HG03060 (cell line): ENCODE results near the gene TTC33.
A peak's percentile ranks its signal among the peaks of the same experiment; 100 is the strongest.
"Not testable (repeated sequence)": the region's sequence is repeated elsewhere in the genome, so short reads cannot be mapped to it uniquely, and the experiment has no call there.

Source experiments
- ATAC-seq: cut with Tn5 transposase; IDR thresholded peaks from one replicate; pipeline ENCODE4 v1.9.1; 2021; ENCODE audit warnings: low read depth, moderate number of reproducible peaks; ENCODE audit not compliant: unreplicated experiment

The TTC33 gene

DNA sequence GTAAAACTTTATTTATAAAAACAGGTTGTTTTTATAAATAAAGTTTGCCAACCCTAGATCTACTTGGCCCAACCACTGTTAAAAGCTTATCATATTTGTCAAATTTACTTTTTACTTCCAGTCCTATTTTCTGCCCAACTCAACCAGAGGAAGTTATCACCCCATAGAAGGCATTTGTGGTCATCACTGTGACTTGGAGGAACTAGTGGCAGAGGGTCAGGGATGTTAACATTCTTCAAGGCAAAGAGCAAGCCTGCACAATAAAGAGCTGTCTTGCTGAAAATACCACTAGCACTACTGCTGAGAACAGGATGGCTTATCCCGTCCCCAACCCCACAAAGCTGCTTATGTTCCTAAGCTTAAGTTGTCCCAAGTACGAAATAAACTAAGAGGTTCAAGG is 22.3 kb downstream of the TTC33 start:
- ATAC-seq = no peak

DNA sequence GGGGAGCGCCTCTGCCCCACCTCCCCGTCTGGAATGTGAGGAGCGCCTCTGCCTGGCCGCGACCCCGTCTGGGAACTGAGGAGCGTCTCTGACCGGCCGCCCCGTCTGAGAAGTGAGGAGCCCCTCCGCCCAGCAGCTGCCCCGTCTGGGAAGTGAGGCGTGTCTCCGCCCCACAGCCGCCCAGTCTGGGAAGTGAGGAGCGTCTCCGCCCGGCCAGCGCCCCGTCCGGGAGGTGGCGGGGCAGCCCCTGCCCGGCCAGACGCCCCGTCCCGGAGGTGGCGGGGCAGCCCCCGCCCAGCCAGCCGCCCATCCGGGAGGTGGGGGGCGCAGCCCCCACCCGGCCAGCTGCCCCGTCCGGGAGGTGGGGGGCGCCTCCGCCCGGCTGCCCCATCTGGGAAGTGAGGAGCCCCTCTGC is 33.3 kb downstream of the TTC33 start:
- not testable (repeated sequence) for ATAC-seq

DNA sequence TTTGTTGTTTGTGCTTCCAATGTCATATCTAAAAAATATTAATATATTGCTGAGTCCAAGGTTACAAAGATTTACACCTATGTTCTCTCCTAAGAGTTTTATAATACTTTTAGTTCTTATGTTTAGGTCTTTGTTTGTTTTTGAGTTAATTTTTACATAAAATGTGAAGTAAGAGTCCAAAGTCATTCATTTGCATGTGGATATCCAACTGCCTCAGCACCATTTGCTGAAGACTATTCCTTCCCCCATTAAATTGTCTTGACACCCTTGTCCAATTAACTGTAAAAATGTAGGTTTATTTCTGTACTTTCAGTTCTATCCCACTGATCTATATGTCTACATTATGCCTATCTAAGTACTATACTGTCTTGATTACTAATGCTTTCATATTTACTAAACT is 35.7 kb downstream of the TTC33 start:
- ATAC-seq = no peak

DNA sequence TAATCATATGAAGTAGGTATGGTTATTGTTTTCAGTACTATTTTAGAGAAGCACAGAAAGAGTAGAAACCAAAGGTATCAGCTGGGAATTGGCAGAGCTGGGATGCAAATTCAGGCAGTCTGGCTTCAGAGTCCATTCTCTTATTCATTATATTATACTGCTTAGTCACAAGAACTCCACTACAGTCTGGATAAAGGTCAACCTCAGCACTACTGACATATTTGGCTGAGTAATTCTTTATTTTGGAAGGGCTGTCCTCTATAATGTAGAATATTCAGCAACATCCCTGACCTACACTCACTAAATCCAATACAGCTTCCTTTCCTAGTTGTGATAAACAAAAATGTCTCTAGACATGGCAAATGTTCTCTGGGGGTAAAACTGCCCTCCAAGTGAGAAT is 38.5 kb downstream of the TTC33 start:
- no peak for ATAC-seq

DNA sequence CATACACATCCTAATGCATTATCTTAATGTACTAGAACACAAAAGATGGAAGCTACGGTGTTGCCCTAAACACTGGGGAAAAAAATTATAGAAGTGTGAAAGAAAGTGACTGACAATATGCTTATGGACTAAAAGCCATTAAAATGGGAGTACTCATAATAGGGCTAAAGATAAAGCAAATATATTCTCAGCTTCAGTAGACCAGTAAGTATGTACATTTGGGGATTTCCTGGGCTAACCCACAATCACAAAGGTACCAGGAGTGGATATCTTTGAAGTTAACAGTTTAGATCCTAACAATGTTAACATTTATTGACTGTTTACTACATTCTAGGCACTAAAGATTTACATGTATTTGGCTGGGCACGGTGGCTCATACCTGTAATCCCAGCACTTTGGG is 39.2 kb downstream of the TTC33 start:
- no peak for ATAC-seq

DNA sequence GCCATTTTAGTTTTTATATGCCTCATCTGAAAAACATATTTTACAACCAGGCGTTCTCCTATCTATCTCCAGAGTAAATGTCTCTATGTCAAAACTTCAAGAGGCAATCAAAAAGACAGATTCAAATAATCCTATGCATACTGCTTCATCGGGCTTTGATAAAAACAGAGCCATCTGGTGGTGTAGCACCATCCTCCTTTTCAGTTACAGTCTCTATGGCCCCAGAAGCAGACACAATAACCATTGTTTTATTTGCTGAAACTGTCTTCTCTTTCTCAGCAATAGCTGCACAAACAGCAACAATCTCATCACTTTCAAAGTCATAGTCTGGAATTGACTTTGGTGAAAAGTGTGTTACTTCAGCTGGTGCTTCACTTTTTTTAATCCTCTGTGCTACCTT is 39.8 kb downstream of the TTC33 start:
- ATAC-seq = no peak

DNA sequence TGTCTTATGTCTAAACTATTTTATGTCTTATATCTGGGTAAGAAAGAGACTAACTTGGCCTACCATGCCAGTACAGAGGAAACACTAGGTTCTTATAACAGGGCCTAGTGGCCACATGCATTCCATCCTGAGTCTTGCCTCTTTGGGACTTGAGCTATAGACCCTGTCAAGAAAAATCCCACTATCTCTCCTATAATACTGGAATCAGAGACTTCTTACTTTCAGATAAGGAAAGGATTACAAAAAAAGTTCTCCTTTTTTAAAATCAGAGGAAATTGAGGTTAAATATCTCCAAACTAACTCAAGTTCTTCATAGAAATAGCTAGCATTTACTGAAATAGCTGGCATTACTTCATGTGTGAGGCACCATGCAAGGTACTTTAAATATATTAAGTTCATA is 41.8 kb downstream of the TTC33 start:
- no peak for ATAC-seq

DNA sequence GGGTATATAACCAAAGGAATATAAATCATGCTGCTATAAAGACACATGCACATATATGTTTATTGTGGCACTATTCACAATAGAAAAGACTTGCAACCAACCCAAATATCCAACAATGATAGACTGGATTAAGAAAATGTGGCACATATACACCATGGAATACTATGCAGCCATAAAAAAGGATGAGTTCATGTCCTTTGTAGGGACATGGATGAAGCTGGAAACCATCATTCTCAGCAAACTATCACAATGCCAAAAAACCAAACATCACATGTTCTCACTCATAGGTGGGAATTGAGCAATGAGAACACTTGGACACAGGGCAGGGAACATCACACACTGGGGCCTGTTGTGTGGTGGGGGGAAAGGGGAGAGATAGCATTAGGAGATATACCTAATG is 45.2 kb downstream of the TTC33 start:
- ATAC-seq = not testable (repeated sequence)

DNA sequence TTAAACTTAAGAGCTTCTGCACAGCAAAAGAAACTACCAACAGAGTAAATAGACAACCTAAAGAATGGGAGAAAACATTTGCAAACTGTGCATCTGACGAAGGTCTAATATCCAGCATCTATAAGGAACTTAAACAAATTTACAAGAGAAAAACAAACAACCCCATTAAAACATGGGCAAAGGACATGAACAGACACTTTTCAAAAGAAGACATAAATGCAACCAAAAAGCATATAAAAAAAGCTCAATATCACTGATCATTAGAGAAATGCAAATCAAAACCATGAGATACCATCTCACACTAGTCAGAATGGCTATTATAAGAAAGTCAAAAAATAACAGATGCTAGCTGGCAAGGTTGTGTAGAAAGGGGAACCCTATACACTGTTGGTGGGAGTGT is 50.3 kb downstream of the TTC33 start:
- ATAC-seq = not testable (repeated sequence)

DNA sequence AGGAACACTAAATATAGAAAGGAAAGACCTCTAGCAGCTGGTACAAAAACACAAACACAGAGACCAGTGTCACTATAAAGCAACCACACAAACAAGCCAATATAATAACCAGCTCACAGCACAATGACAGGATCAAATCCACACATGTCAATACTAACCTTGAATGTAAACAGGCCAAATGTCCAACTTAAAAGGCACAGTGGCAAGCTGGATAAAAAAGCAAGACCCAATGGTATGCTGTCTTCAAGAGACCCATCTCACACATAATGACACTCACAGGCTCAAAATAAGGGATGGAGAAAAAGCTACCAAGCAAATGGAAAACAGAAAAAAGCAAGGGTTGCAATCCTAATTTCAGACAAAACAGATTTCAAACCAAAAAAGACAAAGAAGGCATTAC is 53.7 kb downstream of the TTC33 start:
- not testable (repeated sequence) for ATAC-seq

DNA sequence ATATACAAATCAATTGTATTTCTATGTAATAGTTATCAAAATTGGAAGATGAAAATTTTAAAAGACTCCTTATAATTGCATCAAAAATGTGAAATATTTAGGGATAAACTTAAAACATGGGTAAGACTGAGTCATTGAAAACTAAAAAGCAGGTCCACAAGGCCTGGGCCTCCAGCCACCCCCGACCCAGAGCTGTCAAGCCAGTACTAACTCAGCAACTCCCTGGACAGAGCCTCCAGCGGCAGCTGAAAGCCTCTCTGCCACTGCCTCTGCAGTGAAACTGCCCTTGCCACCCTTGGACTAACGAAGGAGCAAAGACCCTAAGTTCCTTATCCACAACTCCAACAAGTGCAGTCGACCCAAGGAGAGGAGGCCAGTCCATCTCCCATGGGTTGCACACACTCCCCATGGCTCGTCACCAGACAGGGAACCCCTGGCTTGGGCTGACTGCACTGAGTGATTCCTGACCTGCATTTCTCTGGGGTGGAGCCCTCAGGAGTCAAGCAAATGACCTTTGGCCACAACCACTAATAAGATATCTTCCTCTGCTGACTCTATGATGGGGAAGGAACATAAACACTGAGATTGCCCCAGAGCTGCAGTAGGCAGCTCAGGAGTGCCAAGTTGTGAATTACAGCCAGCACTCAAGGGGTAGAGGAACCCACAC is 55.5 kb downstream of the TTC33 start:
- ATAC-seq = no peak

DNA sequence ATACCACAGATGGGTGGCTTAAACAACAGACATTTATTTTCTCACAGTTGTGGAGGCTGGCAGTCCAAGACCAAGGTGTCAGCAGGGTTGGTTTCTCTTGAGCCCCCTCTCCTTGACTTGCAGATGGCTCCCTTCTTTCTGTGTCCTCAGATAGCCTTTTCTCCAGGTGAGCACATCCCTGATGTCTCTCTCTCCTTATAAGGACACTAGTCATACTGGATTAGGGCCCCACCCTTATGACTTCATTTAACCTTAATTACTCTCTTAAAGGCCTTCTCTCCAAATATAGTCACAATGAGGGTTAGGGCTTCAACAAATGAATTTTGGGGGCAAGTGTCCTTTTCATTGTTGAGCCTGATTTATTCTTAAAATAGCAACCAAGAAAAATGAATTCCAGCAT is 61.3 kb downstream of the TTC33 start:
- ATAC-seq = no peak

DNA sequence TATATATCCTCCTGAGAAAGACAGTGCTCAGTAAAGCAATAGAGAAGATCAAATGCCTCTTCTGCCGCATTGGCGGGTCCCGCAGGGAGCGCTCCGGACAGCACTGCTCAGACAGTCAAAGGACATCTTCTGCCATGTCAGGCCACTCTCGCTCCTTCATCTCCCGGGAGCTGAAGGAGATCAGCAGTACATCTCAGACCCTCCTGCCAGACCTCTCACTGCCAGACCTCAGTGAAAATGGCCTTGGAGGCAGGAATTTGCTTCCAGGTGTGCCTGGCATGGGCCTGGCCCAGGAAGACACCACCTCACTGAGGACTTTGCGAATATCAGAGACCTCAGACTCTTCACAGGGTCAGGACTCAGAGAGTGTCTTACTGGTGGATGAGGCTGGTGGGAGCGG is 63.9 kb downstream of the TTC33 start:
- ATAC-seq = no peak

DNA sequence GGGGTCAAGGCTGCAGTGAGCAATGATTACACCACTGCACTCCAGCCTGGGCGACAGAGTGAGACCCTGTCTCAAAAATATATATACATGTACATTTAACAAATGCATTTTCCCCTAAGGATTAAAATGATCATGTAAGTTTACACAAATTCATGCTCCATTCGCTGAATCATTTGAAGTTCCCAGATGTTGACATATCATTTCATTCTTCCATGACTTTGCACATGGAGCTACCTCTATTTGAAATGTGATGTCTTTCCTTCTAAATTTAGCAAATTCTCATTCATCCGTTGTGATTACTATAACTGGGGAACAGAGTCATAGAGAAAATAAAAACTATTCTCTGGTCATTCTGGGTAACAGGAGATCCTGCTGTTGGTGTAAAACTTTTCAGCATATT is 65.5 kb downstream of the TTC33 start:
- ATAC-seq = no peak

DNA sequence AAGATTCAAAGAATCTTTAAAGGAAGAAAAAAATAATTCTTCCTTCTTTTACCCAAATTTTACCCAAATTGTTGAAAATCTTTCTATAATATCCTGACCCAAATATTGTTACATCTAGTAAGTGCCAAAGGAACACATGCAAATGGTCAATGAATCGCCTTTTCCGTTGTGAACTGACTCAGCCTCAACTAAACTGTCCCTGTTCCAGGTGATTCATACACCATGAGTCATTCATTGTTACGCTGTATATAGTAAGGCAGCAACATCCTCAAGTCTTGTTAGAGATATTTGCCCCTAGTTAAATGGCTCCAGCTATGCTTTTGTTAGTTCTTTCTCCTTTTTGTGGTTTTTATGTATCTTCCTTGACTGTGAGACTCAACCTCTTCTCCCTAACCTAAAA is 66.3 kb downstream of the TTC33 start:
- peak; percentile 68 for ATAC-seq

DNA sequence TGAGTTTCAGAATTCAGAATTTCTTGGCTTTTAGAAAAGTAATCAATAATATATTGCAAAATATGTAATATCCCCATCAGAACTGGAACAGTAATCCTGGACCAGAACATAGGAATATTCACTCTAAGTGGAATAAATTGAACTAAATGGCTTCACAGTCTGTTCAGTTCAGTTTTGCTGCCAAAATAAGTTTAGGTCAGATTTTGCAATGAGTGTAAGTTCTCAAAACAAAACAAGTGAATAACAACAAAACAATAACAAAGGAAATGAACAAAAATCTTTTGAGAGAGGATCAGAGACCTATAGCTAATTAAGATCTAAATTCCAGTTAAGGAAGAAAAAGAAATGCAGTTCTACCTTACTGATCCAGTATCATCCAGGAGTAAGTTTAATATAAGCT is 66.8 kb downstream of the TTC33 start:
- no peak for ATAC-seq

DNA sequence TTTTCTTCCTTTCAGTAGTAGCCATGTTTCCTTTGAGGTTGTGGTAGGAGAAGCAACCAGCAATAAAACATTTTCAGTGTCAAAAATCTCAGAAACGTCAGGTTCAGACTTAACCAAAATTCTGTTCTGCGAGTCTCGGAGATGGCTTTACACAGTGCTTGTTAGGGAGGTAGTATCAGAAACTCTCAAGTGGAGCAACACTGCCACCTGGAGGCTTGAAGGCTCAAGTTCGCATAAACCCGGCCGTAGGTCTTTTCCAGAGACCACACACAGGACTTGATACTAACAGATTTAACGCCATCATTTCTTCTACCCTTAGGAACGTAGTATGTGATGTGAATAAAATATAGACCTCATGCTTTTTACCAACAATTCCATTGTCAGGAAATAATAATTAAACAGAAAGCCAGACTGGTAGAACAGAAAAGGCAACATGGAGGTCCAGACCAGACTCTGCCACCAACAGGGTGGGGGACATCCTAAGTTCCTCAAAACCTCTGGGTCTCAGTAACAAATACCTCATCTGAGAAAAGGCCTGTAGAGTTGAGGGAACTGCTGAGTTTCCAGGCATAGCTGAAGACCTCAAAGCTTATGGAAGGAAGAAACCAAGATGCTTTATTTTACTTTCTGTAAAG is 67.5 kb downstream of the TTC33 start:
- peak; percentile 70 for ATAC-seq

DNA sequence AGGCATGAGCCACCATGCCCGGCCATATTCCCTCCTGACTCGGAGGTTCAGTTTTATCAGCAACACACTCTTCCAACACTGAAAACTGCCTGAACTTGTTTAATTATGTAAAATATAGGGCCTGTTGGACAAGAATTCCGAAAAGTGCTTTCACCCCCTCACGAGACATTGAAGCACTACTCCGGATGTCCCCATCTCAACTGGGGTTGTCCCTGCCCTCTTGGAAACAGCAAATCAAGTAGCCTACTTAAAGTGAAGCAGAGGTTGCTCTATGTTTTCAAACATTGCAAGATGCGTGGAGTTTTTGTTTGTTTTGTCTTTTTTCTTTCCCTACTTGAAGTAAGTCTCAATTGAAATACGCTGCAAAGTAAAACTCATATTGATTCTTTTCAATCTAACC is 68.4 kb downstream of the TTC33 start:
- no peak for ATAC-seq

DNA sequence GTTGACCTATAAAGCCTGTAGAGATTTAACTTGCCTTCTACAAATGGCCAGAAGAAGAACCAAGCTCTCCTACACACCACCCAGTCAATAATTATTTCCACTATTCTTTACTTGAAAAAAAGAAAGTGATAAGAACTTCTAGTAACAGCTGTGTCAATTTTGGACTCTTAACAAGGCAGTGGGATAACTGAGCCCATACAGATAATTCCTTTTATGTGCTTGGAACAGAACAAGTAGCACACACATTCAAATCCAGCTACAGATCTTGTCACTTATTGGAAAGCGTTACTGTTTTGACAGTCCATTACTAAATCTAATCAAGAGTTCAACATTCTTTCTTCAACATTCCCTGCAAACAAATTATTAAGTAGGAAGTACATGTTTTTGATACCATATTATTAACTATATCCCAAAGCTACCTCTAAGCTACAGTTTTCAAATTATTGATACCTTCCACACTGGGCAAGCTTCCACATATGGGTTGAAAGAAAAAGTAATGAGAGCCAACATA is 69.7 kb downstream of the TTC33 start:
- ATAC-seq = no peak

DNA sequence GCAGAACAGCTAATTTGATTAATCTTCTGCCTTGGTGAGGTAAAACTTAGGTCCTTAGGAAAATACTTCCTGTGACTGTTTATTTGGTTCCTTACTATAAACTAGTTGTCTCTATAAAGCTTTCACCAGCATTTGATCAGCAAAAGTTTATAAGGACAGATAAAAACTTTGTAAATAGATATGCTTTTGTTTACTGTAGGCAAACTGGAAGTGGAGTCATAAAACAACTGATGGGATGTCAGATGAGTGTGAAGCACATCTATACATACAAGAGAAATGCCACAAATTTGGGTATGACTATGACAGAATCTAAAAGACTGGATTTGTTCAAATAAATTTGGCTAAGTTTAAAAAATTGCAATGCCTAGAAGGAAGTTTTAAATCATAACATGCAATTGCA is 70.6 kb downstream of the TTC33 start:
- ATAC-seq = no peak

DNA sequence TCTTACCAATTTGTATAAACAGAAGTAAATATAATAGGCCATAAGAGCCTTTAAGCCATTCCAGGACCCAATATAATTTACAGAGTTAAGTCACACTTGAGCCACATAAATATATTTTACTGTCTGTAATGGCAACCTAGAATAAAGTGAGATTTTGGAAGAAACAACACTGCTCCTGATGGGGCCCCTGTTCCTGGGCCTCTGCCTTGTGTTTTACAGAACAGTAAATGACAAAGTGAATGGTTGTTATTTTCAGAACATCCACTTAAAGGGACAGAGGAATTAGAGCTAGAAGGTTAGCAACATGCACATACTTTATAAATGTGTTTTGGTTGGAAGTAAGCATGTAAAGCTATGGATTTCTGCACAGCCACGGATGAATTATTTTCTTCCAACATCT is 72.5 kb downstream of the TTC33 start:
- ATAC-seq = no peak
